WTC11 (cell line): ENCODE results near the gene SLC7A4. TPM values are rescaled to one million over a fixed set of nuclear protein-coding genes. Genes with fewer than 3 reads are reported as not detected.

Source experiments
- ATAC-seq: fragments of 200-7000 bp; cut with Tn5 transposase; 2 replicates; pipeline ENCODE4 v1.10.0; 2021; ENCODE audit warnings: mild to moderate bottlenecking, moderate library complexity
- CTCF ChIA-PET: fragments of 300-600 bp; sonication (Branson Sonifier 250); formaldehyde crosslinking; loops from one replicate; lab custom pipeline; 2021; ENCODE audit warnings: antibody characterized with exemption; lab: Charles Lee
- POLR2A ChIA-PET: fragments of 350-600 bp; sonication (Branson Sonifier 250); formaldehyde crosslinking; loops from one replicate; lab custom pipeline; 2021; ENCODE audit warnings: antibody characterized with exemption; lab: Charles Lee
- DNase-seq: peaks from one replicate; pipeline ENCODE4 v3.0.0; 2021; ENCODE audit warnings: low spot score
- H3K27ac Mint-ChIP-seq: 2 replicates; pipeline ENCODE4 v1.8.0; 2021; ENCODE audit warnings: mixed read lengths
- H3K27me3 Mint-ChIP-seq: 2 replicates; pipeline ENCODE4 v1.8.0; 2021; ENCODE audit warnings: low read depth, mild to moderate bottlenecking, moderate library complexity, mixed read lengths
- H3K36me3 Mint-ChIP-seq: 2 replicates; pipeline ENCODE4 v1.8.0; 2021; ENCODE audit warnings: mixed read lengths
- H3K4me1 Mint-ChIP-seq: 2 replicates; pipeline ENCODE4 v1.8.0; 2022; ENCODE audit warnings: mixed read lengths
- H3K4me3 Mint-ChIP-seq: 2 replicates; pipeline ENCODE4 v1.8.0; 2021; ENCODE audit warnings: mild to moderate bottlenecking, moderate library complexity, mixed read lengths
- H3K9me3 Mint-ChIP-seq: 2 replicates; pipeline ENCODE4 v1.8.0; 2021; ENCODE audit warnings: mixed read lengths
- CTCF ChIP-seq: fragments of 200-600 bp; IDR thresholded peaks from 2 replicates; pipeline ENCODE4 v1.8.0; 2022; ENCODE audit warnings: antibody characterized with exemption
- ESRRA ChIP-seq: sonication (generic); formaldehyde crosslinking; IDR thresholded peaks from 2 replicates; pipeline ENCODE4 v1.8.1; 2022; ENCODE audit warnings: mild to moderate bottlenecking, missing genetic modification reagents, borderline replicate concordance
- FOXP1 ChIP-seq: sonication (generic); formaldehyde crosslinking; IDR thresholded peaks from 2 replicates; pipeline ENCODE4 v1.8.0; 2022; ENCODE audit warnings: missing genetic modification reagents, mild to moderate bottlenecking, moderate library complexity, borderline replicate concordance
- MAX ChIP-seq: sonication (generic); formaldehyde crosslinking; IDR thresholded peaks from 2 replicates; pipeline ENCODE4 v1.8.0; 2022; ENCODE audit warnings: mild to moderate bottlenecking, missing genetic modification reagents
- MLX ChIP-seq: sonication (generic); formaldehyde crosslinking; IDR thresholded peaks from 2 replicates; pipeline ENCODE4 v1.8.1; 2023; ENCODE audit warnings: mild to moderate bottlenecking, missing genetic modification reagents, moderate library complexity
- NFE2L1 ChIP-seq: sonication (generic); formaldehyde crosslinking; IDR thresholded peaks from 2 replicates; pipeline ENCODE4 v1.8.1; 2023; ENCODE audit warnings: missing genetic modification reagents
- PRRX2 ChIP-seq: fragments of 250-450 bp; sonication (Bioruptor Pico); IDR thresholded peaks from 2 replicates; pipeline ENCODE4 v1.8.0; 2021; ENCODE audit warnings: mild to moderate bottlenecking
- STAT6 ChIP-seq: sonication (generic); formaldehyde crosslinking; conservative IDR thresholded peaks from 2 replicates; pipeline ENCODE4 v1.8.1; 2023; ENCODE audit warnings: mild to moderate bottlenecking, low read depth, missing genetic modification reagents, moderate library complexity
- TEAD4 ChIP-seq: sonication (generic); formaldehyde crosslinking; IDR thresholded peaks from 2 replicates; pipeline ENCODE4 v1.8.0; 2022; ENCODE audit warnings: mild to moderate bottlenecking, missing genetic modification reagents
- ZNF219 ChIP-seq: sonication (generic); formaldehyde crosslinking; IDR thresholded peaks from 2 replicates; pipeline ENCODE4 v1.8.0; 2023; ENCODE audit warnings: missing genetic modification reagents, mild to moderate bottlenecking, borderline replicate concordance
- ZNF423 ChIP-seq: fragments of 250-450 bp; sonication (Bioruptor Pico); IDR thresholded peaks from 2 replicates; pipeline ENCODE4 v2.1.2; 2022; ENCODE audit warnings: mild to moderate bottlenecking, moderate library complexity
- ZNF425 ChIP-seq: fragments of 250-450 bp; sonication (Bioruptor Pico); conservative IDR thresholded peaks from 2 replicates; pipeline ENCODE4 v1.9.0; 2021; ENCODE audit warnings: mild to moderate bottlenecking
- ZNF671 ChIP-seq: fragments of 250-450 bp; sonication (Bioruptor Pico); IDR thresholded peaks from 2 replicates; pipeline ENCODE4 v1.8.0; 2021; ENCODE audit warnings: mild to moderate bottlenecking
- ZSCAN18 ChIP-seq: fragments of 250-450 bp; sonication (Bioruptor Pico); IDR thresholded peaks from 2 replicates; pipeline ENCODE4 v2.1.2; 2022; ENCODE audit warnings: mild to moderate bottlenecking, moderate library complexity
- total RNA-seq: library from RNA; stranded (reverse); gene quantifications from 3 replicates; pipeline ENCODE4 v1.2.3, GENCODE V29; 2021

SLC7A4 gene
- total RNA-seq, 1 experiment from 2014 or later, result 0.37 TPM

GRCh38 chr22:21000987-21001600, 31.3 kb downstream of the SLC7A4 start:
- Mint-ChIP-seq H3K4me3 (peak overlapping the region; percentile 87), H3K27me3 (no peaks in the 10 kb centered on the region), H3K9me3 (no peaks in the 10 kb centered on the region), H3K27ac (peak overlapping the region; percentile 97), H3K36me3 (no peaks in the 10 kb centered on the region), H3K4me1 (peaks cover 18% of the 10 kb centered on the region)
- ChIA-PET CTCF (interaction anchor here (0.8 to 1.2 kb wide), 3 partner anchors 19 to 84 kb away, joined by 3 read pairs; partner anchors contain the start of genes CRKL and LZTR1), POLR2A (interaction anchor here (0.6 to 1.4 kb wide), 2 partner anchors 19 to 167 kb away, joined by 3 to 10 read pairs; partner anchors contain the start of gene LZTR1)
- ATAC-seq (no peak), DNase-seq (no peak)
- no peak for TF ChIP-seq NFE2L1 (CRISPR knock-in tag)
- no peak for TF ChIP-seq ZNF423 (CRISPR knock-in tag)
- no peak for TF ChIP-seq TEAD4
- TF ChIP-seq ESRRA, result no peak
- no peak for TF ChIP-seq ZNF219
- TF ChIP-seq CTCF, result no peak
- TF ChIP-seq MLX, result no peak
- no peak for TF ChIP-seq ZSCAN18 (CRISPR knock-in tag)
- TF ChIP-seq STAT6, result no peak
- no peak for TF ChIP-seq MAX (CRISPR knock-in tag)

GRCh38 chr22:21000207-21000986, 32.0 kb downstream of the SLC7A4 start:
- DNase-seq (no peak), ATAC-seq (no peak)
- H3K27ac Mint-ChIP-seq, result no peak overlapping the region
- no peaks in the 10 kb centered on the region for H3K36me3 Mint-ChIP-seq
- H3K4me3 Mint-ChIP-seq, result peak overlapping the region; percentile 87
- H3K9me3 Mint-ChIP-seq, result no peaks in the 10 kb centered on the region
- peaks cover 18% of the 10 kb centered on the region for H3K4me1 Mint-ChIP-seq
- CTCF ChIA-PET, result interaction anchor here (0.8 to 1.2 kb wide), 4 partner anchors 18 to 83 kb away, joined by 3 read pairs; partner anchors contain the start of genes CRKL and LZTR1
- POLR2A ChIA-PET, result interaction anchor here (0.6 to 1.4 kb wide), 3 partner anchors 11 to 167 kb away, joined by 3 to 10 read pairs (median 3); partner anchors contain the start of gene LZTR1
- H3K27me3 Mint-ChIP-seq, result no peaks in the 10 kb centered on the region
- TF ChIP-seq ZNF671 (no peak), FOXP1 (CRISPR knock-in tag) (no peak), PRRX2 (CRISPR knock-in tag) (no peak), ESRRA (no peak), ZNF425 (CRISPR knock-in tag) (no peak)
- TF ChIP-seq, all 79 proteins: peak for 0
